ES-I3 (cell line): ENCODE measurements around the gene FGF16.
"Not testable (repeated sequence)": the region's sequence is repeated elsewhere in the genome, so short reads cannot be mapped to it uniquely, and the experiment has no call there.

ENCODE experiments used
- H3K36me3 ChIP-seq: 2 replicates; pipeline ENCODE4 v1.6.1; 2013; ENCODE audit warnings: mild to moderate bottlenecking, low read length, control low read depth, moderate library complexity; ENCODE audit not compliant: insufficient read depth
- H3K4me1 ChIP-seq: 2 replicates; pipeline ENCODE4 v1.6.1; 2013; ENCODE audit warnings: mild to moderate bottlenecking, control low read depth, low read length; ENCODE audit not compliant: insufficient read depth
- H3K9ac ChIP-seq: 2 replicates; pipeline ENCODE4 v1.6.1; 2013; ENCODE audit warnings: low read depth, mild to moderate bottlenecking, low read length, moderate library complexity
- H3K9me3 ChIP-seq: 2 replicates; pipeline ENCODE4 v1.6.1; 2013; ENCODE audit warnings: mild to moderate bottlenecking, low read length, moderate library complexity; ENCODE audit not compliant: control insufficient read depth, insufficient read depth

FGF16 gene

GRCh38 chrX:77493677-77494553 lies 46.7 kb downstream of the FGF16 start:
- no peaks in the 10 kb centered on the region for H3K36me3 ChIP-seq
- peak overlapping the region; percentile 43; the same call in 1 of the 2 replicates for H3K9ac ChIP-seq
- no peaks in the 10 kb centered on the region for H3K9me3 ChIP-seq
- peaks cover 5% of the 10 kb centered on the region; the same call in 1 of the 2 replicates for H3K4me1 ChIP-seq

- H3K36me3 ChIP-seq, H3K9me3 ChIP-seq, H3K9ac ChIP-seq: not testable (repeated sequence)
- peaks cover 20% of the 10 kb centered on the region for H3K4me1 ChIP-seq
Measured at GRCh38 chrX:77500164-77500563, 53.0 kb downstream of the FGF16 start.

- Histone ChIP-seq H3K36me3 (no peaks in the 10 kb centered on the region; the same call in 1 of the 2 replicates), H3K9ac (no peak overlapping the region), H3K9me3 (no peaks in the 10 kb centered on the region), H3K4me1 (peaks cover 20% of the 10 kb centered on the region)
Measured at GRCh38 chrX:77502951-77503525, 55.8 kb downstream of the FGF16 start.

- no peak overlapping the region for H3K9ac ChIP-seq
- peaks cover 20% of the 10 kb centered on the region for H3K4me1 ChIP-seq
Measured at GRCh38 chrX:77505227-77505626, 58.0 kb downstream of the FGF16 start.

More at GRCh38 chrX:77505227-77505626, 58.0 kb downstream of the FGF16 start:
- Histone ChIP-seq H3K36me3 (no peaks in the 10 kb centered on the region; the same call in 1 of the 2 replicates), H3K9me3 (no peaks in the 10 kb centered on the region)
